Aorta (tissue), 5 donors: ENCODE measurements around the gene FMNL3. TPM values are rescaled to one million over a fixed set of nuclear protein-coding genes. Genes with fewer than 3 reads are reported as not detected.
A peak's percentile ranks its signal among the peaks of the same experiment; 100 is the strongest.
"Not testable (repeated sequence)": the region's sequence is repeated elsewhere in the genome, so short reads cannot be mapped to it uniquely, and the experiment has no call there.

Experiments
- ATAC-seq: fragments of 200-7000 bp; cut with Tn5 transposase; one replicate; pipeline ENCODE4 v1.9.1; 2022; ENCODE audit warnings: moderate library complexity; ENCODE audit not compliant: low FRiP score
- DNase-seq, 2 donors: peaks; one replicate each; pipeline ENCODE4 v3.0.0-alpha.2; 2020
- H3K27ac ChIP-seq, 2 donors: one replicate each; pipeline ENCODE4 v1.5.1; 2013; ENCODE audit warnings: low read length in 2 of 2, mild to moderate bottlenecking in 2 of 2, moderate library complexity in 2 of 2, control low read depth in 1 of 2, inconsistent platforms in 1 of 2, low read depth in 1 of 2
- H3K27me3 ChIP-seq, 2 donors: one replicate each; pipeline ENCODE4 v1.6.1; 2013; ENCODE audit warnings: control low read depth in 1 of 2, low read length in 1 of 2, mild to moderate bottlenecking in 1 of 2, moderate library complexity in 1 of 2; ENCODE audit not compliant: insufficient read depth in 2 of 2, control insufficient read depth in 1 of 2
- H3K36me3 ChIP-seq, 2 donors: one replicate each; pipeline ENCODE4 v1.6.1; 2013; ENCODE audit warnings: control low read depth in 1 of 2, low read length in 1 of 2, mild to moderate bottlenecking in 1 of 2; ENCODE audit not compliant: insufficient read depth in 2 of 2, control insufficient read depth in 1 of 2
- H3K4me1 ChIP-seq, 2 donors: one replicate each; pipeline ENCODE4 v1.6.1; 2013; ENCODE audit warnings: low read length in 2 of 2, control low read depth in 1 of 2, mild to moderate bottlenecking in 1 of 2, moderate library complexity in 1 of 2; ENCODE audit not compliant: insufficient read depth in 2 of 2, control insufficient read depth in 1 of 2
- H3K4me3 ChIP-seq, 2 donors: one replicate each; pipeline ENCODE4 v1.5.1; 2013; ENCODE audit warnings: low read length in 2 of 2, control low read depth in 1 of 2, mild to moderate bottlenecking in 1 of 2
- H3K9me3 ChIP-seq: one replicate; pipeline ENCODE4 v1.6.1; 2013; ENCODE audit warnings: mild to moderate bottlenecking, low read length; ENCODE audit not compliant: control insufficient read depth
- WGBS, 2 donors: extraction: QIAGEN DNeasy Blood & Tissue Kit; methylation state at CpG; one replicate each; pipeline ENCODE4 v1.1.7; 2013; 5-methylcytosine and 5-hydroxymethylcytosine counted together
- intact Hi-C, 2 donors: fragments of 100-400 bp; cut with DNase I; formaldehyde crosslinking; loops; one replicate each; pipeline versions ENCODE4 v1.14.2 to v1.15.0; 2022
- polyA plus RNA-seq, 2 donors: library from polyadenylated mRNA; stranded (reverse); fragments of 200-250 nt; gene quantifications; one replicate each; pipeline ENCODE4 v1.2.3, GENCODE V29; 2013
- total RNA-seq, 2 donors: library from RNA; stranded (reverse); fragmentation: NEBNext Ultra II Directional; extraction: Animal tissue kit (Norgen Biotek cat#: 25700); gene quantifications; one replicate each; pipeline ENCODE4 v1.2.1, GENCODE V29; 2021
- donor health status: healthy with polysubstance abuse.
- donor health status: Bipolar disorder and iron deficiency.
- donor health status: DM: no; HTN: no; CAD: no.
- donor health status: DM: no; HTN: no; CAD: no.
- donor health status: DM: yes; HTN: yes; CAD: no.

FMNL3 gene
- total and polyA plus RNA-seq, 4 donors, result 6.5 to 53.9 (median 20.9) TPM

GRCh38 chr12:49721355-49721754 lies 14.2 kb upstream of the FMNL3 start:
- intact Hi-C loops, H3K9me3 ChIP-seq, H3K4me3 ChIP-seq, H3K27me3 ChIP-seq, ATAC-seq, H3K4me1 ChIP-seq, H3K36me3 ChIP-seq, H3K27ac ChIP-seq, DNase-seq: not testable (repeated sequence)
- 84 to 85% methylated on average over 3 of the region's 3 CpGs for WGBS, 2 donors

DNA sequence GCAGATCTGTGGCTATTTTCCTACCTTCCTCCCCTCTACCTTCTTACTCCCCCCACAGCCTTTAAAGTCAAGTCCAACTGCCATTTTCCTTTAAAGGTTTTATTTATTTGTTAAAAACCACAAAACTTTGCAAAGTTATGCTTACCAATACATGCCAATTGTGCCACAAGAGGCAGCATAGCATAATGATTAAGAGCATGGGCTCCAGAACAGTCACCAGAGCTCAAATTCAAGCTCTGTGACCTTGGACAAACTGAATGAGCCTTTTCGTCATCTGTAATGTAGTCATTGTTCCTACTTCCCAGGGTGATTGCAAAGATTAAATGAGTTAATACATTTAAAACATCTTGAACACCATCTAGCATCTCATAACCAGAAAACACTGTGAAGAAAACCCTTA lies 13.0 kb upstream of the FMNL3 start:
- no peak for DNase-seq
- Histone ChIP-seq H3K27me3 (peaks cover 0 to 1% of the 10 kb centered on the region in 2 donors), H3K4me1 (no peaks in the 10 kb centered on the region), H3K9me3 (no peaks in the 10 kb centered on the region), H3K4me3 (no peak overlapping the region), H3K36me3 (no peaks in the 10 kb centered on the region), H3K27ac (no peak overlapping the region)
- ATAC-seq, result no peak
- 40 to 47% methylated on average over 1 of the region's 1 CpG for WGBS, 2 donors
- intact Hi-C loops, result no loop called here

- H3K4me3 ChIP-seq, H3K36me3 ChIP-seq, H3K4me1 ChIP-seq, H3K9me3 ChIP-seq, H3K27me3 ChIP-seq, DNase-seq, intact Hi-C loops, ATAC-seq, H3K27ac ChIP-seq: not testable (repeated sequence)
- WGBS, 2 donors, result 87 to 91% methylated on average over 3 of the region's 3 CpGs
Measured at GRCh38 chr12:49717800-49718199, 10.6 kb upstream of the FMNL3 start.

- no peaks in the 10 kb centered on the region for H3K36me3 ChIP-seq
- H3K27ac ChIP-seq, result no peak overlapping the region
- H3K27me3 ChIP-seq, result peaks cover 0 to 1% of the 10 kb centered on the region in 2 donors
- ATAC-seq, result no peak
- WGBS, 2 donors, result 71 to 75% methylated on average over 2 of the region's 2 CpGs
- no peaks in the 10 kb centered on the region for H3K9me3 ChIP-seq
- H3K4me3 ChIP-seq, result no peak overlapping the region
- no peak for DNase-seq
- no peaks in the 10 kb centered on the region for H3K4me1 ChIP-seq
- intact Hi-C loops, result no loop called here
Measured at GRCh38 chr12:49716553-49716952, 9.3 kb upstream of the FMNL3 start.

DNA sequence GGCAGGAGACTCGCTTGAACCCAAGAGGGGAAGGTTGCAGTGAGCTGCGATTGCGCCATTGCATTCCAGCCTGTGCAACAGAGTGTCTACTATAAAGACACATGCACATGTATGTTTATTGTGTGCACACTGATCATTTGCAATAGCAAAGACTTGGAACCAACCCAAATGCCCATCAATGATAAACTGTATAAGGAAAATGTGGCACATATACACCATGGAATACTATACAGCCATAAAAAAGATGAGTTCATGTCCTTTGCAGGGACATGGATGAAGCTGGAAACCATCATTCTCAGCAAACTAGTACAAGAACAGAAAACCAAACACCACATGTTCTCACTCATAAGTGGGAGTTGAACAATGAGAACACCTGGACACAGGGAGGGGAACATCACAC lies 6.7 kb upstream of the FMNL3 start:
- H3K27me3 ChIP-seq, H3K9me3 ChIP-seq, H3K27ac ChIP-seq, H3K4me1 ChIP-seq, intact Hi-C loops, DNase-seq, ATAC-seq, H3K36me3 ChIP-seq, H3K4me3 ChIP-seq: not testable (repeated sequence)
- 95 to 99% methylated on average over 3 of the region's 3 CpGs for WGBS, 2 donors

DNA sequence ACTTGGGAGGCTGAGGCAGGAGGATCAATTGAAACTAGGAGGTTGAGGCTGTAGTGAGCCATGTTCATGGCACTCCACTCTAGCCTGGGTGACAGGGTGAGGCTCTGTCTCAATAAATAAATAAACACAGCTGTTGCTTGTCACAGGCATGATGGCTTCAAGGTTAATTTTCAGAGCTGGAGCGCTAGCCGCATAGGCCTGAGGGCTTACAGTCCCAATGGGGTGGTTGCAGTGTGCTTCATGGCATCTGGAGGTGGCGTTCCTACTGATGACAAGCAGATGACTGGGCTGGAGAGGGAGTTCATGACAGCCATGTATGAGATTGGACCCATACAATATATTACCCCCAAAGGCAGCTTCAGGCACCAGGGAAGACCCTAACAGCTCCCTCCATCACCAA lies 1.6 kb upstream of the FMNL3 start:
- Histone ChIP-seq H3K27ac (no peak overlapping the region), H3K4me1 (no peaks in the 10 kb centered on the region), H3K27me3 (no peaks in the 10 kb centered on the region), H3K4me3 (no peak overlapping the region), H3K36me3 (no peaks in the 10 kb centered on the region), H3K9me3 (no peaks in the 10 kb centered on the region)
- ATAC-seq (no peak), DNase-seq (no peak)
- intact Hi-C loops, result loop anchor here in 1 of 2 donors (5.0 kb wide), 1 partner anchor 37 kb away; no protein-coding TSS in a partner anchor
- WGBS, 2 donors, result 97 to 98% methylated on average over 3 of the region's 3 CpGs

DNA sequence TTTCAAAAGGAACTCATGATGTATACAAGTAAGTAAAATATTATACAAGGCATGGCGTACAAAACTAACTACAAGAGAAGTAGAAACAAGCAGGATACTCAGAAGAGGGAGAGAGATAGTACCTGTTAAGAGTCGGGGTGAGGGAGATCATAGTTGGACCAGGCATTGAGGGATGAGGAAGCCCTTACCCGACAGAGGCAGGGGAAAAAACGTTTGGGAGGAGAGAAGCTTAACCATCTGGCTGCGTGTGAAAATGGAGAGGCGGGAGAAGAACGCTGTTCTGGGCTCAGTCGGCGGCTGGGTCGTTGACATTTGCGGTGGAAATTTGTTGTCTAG lies 575 bp upstream of the FMNL3 start:
- DNase-seq (no peak), ATAC-seq (no peak)
- H3K4me1 ChIP-seq, result peaks cover 0 to 6% of the 10 kb centered on the region in 2 donors
- H3K27me3 ChIP-seq, result no peaks in the 10 kb centered on the region
- H3K36me3 ChIP-seq, result no peaks in the 10 kb centered on the region
- no peak overlapping the region for H3K4me3 ChIP-seq
- H3K27ac ChIP-seq, result no peak overlapping the region
- 30 to 35% methylated on average over 11 of the region's 11 CpGs for WGBS, 2 donors
- intact Hi-C loops, result loop anchor here (1.0 to 5.0 kb wide), 2 partner anchors 35 to 63 kb away; no protein-coding TSS in a partner anchor
- H3K9me3 ChIP-seq, result no peaks in the 10 kb centered on the region

DNA sequence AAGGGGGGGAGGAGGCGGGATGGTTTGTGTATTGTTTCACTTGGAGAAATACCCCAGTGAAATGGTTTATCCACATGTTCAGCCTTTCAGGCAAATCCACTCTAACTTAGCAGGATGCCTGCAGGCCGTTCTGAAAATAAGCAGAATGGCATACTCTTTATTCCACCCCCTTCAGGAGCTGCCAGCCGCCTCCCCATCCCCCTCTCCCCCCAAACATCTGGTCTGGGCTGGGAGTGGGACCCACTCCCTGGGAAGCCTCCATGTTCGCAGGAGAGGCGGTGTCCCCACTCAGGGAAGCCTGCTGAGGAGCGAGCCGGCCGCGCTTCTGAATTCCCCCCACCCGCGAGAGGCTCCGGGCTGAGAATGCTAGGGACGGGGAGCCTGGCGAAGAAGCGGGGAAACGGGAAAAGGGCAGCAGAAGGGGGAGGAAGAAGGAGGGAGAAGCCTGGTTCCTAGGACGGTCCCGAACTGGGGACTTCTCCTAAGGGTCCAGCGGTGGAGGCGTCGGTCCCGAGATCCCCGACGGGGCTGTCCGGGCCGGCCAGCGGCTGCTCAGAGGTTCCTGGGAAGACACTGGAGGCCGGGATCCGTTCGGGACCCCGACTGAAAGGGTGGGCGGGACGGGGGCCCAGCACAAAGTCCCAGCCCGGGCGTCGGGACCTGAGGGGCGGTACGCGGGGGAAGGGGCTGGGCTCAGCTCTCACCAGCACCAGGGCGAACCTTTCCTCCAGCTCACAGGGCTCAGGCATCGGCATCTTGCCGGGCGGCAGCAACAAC lies 666 bp downstream of the FMNL3 start:
- DNase-seq, result peak; percentile 58 to 81
- Histone ChIP-seq H3K4me3 (peak overlapping the region; percentile 56 to 57), H3K4me1 (peaks cover 0 to 6% of the 10 kb centered on the region in 2 donors), H3K9me3 (no peaks in the 10 kb centered on the region), H3K36me3 (no peaks in the 10 kb centered on the region), H3K27ac (peak overlapping the region in 1 of 2 donors; percentile 9), H3K27me3 (no peaks in the 10 kb centered on the region)
- 0 to 2% methylated on average over 37 to 43 of the region's 43 CpGs for WGBS, 2 donors
- ATAC-seq, result peak; percentile 42
- intact Hi-C loops, result loop anchor here (1.0 to 5.0 kb wide), 2 partner anchors 34 to 62 kb away; no protein-coding TSS in a partner anchor
